Hematopoietic multipotent progenitor cell treated with erythropoietin and hydrocortisone succinate and interleukin-3 and kit ligand, for 4 days (in vitro differentiated cells): ENCODE data around the gene ST6GALNAC3.

Experiments used
- DNase-seq: peaks from one replicate; pipeline ENCODE4 v3.0.0-alpha.2; 2015

The ST6GALNAC3 gene

DNA sequence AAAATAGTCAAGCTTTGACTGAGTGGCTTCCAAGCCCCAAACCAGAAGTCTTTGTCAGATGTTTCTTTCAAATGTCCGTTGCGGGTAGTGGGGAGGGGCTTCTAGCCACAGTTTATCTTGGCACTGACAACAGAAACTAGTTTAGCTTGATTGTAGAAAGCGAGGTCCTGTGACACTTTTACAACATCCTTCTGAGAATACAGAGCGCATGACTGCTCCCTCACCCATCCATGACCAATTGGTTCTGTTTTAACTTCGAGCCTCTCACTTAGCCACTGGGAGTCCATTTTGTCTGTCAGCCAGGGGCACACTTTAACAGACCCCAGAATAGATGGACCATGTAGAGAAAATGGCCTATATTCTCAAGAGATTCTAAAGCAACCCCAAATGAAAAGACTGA is 593.5 kb downstream of the ST6GALNAC3 start:
- DNase-seq = no peak

DNA sequence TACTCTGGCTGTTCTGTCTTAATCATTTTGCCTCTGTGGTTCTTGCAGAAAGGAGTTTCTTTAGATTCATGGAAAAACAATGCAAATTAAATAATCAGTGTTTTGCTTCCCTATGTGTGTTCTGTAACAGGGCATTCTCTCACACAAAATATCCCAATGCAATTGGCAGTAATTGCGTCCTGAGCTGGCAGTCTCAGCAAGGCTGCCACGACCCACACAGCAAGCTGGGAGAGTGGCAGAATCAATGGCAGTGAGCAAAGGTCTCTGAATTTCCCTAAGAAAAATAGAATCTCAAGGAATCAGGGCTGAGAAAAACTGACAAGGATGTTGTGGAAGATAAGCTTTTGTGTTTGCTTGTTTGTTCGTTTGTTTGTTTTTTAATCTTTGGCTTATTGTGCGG is 594.6 kb downstream of the ST6GALNAC3 start:
- DNase-seq = no peak

DNA sequence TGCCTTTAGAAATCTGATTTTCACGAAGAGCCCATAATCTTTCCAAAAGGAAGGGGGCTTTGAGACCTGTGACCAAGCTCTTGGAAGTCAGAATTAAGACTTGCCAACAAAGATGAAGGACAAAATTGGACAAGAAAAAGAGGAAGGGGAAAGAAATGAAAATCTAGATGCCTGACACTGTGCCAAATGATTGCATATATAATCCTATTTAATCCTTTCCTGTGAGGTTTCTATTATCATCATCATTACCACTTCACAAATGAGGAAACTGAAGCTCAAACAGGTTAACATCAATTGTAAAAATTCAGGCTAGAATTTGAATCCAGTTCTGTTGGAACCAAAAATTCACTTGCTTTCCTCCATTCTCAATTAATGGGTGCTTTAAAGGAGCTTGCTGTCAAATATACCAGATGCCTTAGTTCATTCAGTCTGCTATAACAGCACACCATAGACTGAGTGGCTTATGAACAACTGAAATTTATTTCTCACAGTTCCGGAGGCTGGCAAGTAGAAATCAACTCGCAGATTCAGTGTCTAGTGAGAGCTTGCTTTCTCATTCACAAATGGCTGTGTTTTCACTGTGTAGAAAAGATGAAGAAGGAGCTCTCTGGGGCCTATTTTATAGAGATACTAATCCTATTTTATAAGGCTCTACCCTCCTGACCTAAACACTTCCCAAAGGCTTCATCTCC is 595.2 kb downstream of the ST6GALNAC3 start:
- DNase-seq = no peak

DNA sequence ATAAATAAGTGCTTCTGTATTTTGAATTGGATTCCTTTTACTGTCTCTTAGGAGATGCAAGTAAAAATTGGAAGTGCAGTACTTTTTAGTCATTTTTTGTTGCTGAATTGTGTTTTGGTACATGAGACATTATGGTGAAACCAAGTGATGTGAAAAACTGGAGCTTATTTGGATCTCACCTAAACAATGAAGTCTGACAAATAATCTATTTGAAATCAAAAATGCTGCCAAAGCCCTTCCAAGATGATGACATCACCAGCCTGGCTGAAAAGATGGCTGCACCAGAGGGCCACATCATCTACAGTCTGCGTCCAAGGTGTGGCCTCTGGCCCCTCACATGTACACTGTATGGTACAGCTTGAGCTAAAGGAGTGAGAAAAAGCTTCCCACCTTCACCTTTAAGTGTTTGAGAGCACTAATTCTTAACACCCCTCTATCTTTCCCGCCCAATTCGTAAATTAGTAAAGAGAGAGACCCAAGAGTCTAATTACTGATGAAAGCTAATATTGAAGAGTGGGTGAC is 600.2 kb downstream of the ST6GALNAC3 start:
- no peak for DNase-seq

DNA sequence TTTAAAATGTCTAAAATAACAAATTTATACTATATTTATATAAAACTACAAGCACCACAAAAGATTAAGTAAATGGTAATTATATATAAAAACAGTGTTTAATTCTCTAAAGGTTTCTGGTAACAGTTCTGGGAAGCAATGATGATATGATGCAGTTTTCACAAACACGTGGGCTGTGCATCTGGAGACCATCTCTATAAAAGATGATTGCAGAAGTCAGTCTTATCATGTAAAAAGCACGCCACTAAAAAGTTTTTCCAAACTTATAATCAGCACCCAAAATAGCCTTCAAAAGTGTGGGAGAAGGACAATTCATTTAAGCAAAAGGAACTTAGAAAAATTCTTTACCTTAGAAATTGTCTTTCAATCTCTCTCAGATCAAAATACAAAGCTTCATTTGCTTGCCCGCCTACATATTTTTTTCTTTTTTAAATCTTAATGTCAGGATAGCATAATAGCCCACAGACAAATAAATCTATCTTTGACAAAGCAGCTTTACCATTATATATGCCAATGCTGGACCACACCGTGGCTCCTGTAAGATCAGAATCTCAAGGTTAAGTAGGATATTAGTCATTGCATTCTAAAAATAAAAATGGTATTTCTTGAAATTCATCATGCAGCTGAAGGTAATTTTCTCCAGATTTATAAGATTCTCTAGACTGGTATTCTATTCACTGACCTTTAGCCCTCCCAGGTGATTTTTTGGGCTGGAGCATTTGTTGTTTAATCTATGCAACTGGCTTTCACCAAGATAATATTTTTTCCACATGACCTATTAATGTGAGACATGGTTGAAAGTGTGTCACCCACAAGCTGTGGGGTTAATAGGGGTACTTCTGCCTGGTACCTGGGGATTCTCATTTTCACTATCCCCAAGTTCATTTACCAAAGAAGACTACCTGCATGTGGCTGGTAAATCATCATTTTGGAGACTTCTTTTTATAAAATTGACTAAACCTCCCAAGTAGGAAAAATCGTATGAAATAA is 603.2 kb downstream of the ST6GALNAC3 start:
- DNase-seq = no peak

DNA sequence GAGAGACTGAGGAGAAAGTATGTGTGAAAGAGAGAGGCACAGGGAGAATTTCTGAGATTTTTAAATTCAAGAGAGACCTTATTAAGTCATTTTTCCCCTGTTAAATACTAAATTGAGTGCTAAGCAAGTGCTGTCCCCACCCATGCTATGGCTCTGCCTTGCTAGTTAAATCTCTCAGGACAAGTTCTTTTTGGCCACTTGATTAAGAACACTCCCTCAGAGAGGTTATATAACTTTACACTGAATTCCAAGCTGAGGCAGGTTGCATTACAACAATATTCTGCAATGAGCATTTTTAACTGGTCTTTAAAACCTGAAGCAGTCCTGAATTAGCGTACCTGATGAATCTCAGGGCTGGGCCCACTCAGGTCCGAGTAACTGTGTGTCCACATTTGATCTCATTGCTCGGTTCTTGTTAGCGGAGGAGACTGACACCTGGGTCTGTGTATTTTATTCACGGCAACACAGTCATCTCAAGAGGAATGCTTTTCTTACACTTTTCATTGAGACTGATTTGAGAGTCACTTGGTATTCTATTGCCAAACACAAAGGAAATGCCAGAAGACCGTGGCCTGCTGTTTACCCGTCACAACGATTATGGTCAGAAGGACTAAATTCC is 605.1 kb downstream of the ST6GALNAC3 start:
- no peak for DNase-seq

DNA sequence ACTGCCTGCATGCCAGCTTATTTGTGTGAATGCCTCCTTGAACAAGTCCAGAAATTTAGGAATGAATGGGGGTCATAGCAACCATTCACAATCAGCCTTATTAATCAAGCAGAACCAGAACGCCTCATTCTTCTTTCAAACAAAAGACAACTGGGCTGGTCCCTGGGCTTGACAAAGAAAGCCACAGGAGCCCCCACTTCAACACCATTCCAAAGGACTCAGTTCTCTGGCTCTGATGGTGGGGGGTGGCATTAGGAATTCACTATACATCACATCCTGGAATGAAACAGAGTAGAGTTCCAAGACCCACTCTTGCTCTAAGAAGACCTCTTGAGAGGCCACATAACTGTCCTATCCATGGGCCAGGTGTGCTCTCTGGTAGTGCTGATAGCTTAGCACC is 606.1 kb downstream of the ST6GALNAC3 start:
- DNase-seq = no peak

DNA sequence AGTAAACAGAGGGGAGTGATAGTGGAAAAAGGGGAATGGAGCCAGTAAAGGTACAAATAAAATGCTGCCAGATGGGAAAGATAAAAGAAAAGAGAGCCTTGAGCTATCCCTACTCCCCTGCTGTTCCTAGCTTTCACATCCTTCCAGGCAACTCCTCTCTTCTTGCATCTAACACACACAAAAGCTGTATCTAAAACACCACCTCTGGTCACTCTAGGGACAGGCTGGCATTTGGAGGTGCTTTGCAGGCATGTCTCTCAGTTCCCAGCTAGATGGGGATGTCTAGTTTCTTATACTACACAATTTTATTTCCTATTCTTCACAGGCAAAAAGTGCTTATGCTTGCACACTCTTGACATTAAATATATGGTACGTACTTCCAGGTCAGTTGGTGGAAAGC is 607.6 kb downstream of the ST6GALNAC3 start:
- no peak for DNase-seq
